Psoas muscle (tissue), 8 donors: ENCODE data around the gene EPB41L4A. TPM values are rescaled to one million over a fixed set of nuclear protein-coding genes. Genes with fewer than 3 reads are reported as not detected.

Experiments used
- ATAC-seq, 4 donors: fragments of 200-7000 bp; cut with Tn5 transposase; one replicate each; pipeline ENCODE4 v1.9.1; 2020; ENCODE audit warnings: moderate library complexity in 3 of 4, mild to moderate bottlenecking in 2 of 4
- DNase-seq, 2 donors: peaks; one replicate each; pipeline ENCODE4 v3.0.0-alpha.2; 2020
- H3K27ac ChIP-seq: fragments of 200-600 bp; one replicate; pipeline ENCODE4 v1.8.0; 2022
- H3K27me3 ChIP-seq, 3 donors: fragments of 200-600 bp in 1 of 3; one replicate each; pipeline versions ENCODE4 v1.6.1 to v1.8.0; 2013 to 2022; ENCODE audit warnings: low read length in 2 of 3, mild to moderate bottlenecking in 2 of 3, moderate library complexity in 1 of 3; ENCODE audit not compliant: insufficient read depth in 3 of 3
- H3K36me3 ChIP-seq, 2 donors: fragments of 200-600 bp in 1 of 2; one replicate each; pipeline versions ENCODE4 v1.6.1 to v1.8.0; 2013 to 2022; ENCODE audit warnings: low read depth in 1 of 2, mild to moderate bottlenecking in 1 of 2, moderate library complexity in 1 of 2; ENCODE audit not compliant: insufficient read depth in 1 of 2
- H3K4me1 ChIP-seq: fragments of 200-600 bp; one replicate; pipeline ENCODE4 v1.8.0; 2022
- H3K4me3 ChIP-seq: fragments of 200-600 bp; one replicate; pipeline ENCODE4 v1.8.0; 2022; ENCODE audit warnings: mild to moderate bottlenecking
- H3K9me3 ChIP-seq: fragments of 200-600 bp; one replicate; pipeline ENCODE4 v1.8.0; 2022
- CTCF ChIP-seq: fragments of 200-600 bp; IDR thresholded peaks from one replicate; pipeline ENCODE4 v1.8.0; 2022; ENCODE audit warnings: antibody characterized with exemption
- WGBS, 3 donors: extraction: QIAGEN DNeasy Blood & Tissue Kit; methylation state at CpG; one replicate each; pipeline versions ENCODE4 v1.1.6 to v1.1.7; 2013; 5-methylcytosine and 5-hydroxymethylcytosine counted together
- intact Hi-C, 2 donors: fragments of 100-400 bp; cut with DNase I; formaldehyde crosslinking; loops; one replicate each; pipeline versions ENCODE4 v1.11.0 to v1.14.2; 2022
- polyA plus RNA-seq, 3 donors: library from polyadenylated mRNA; stranded (reverse); fragments of 200-250 nt; gene quantifications; one replicate each; pipeline ENCODE4 v1.2.3, GENCODE V29; 2013
- total RNA-seq, 4 donors: library from RNA; stranded (reverse); fragmentation: NEBNext Ultra II Directional in 2 of 4; extraction: Animal tissue kit (Norgen Biotek cat#: 25700) in 2 of 4; gene quantifications; one replicate each; pipeline versions ENCODE4 v1.2.1 to v1.2.4, GENCODE V29; 2021 to 2023
- donor health status: healthy with polysubstance abuse.
- donor health status: DM: no; HTN: no; CAD: no; lungs with moderate emphysema.
- donor health status: Bipolar disorder and iron deficiency.
- donor health status: healthy.
- donor health status: DM: yes; HTN: yes; CAD: no.
- donor health status: DM: no; HTN: no; CAD: no.
- donor health status: DM: no; HTN: no; CAD: no.
- donor health status: DM: yes; HTN: yes; CAD: no.

Gene EPB41L4A
- total and polyA plus RNA-seq, 7 donors = 1.0 to 7.2 (median 1.9) TPM

- Histone ChIP-seq H3K27me3 (no peaks in the 10 kb centered on the region), H3K27ac (no peak overlapping the region), H3K4me3 (no peak overlapping the region), H3K4me1 (no peaks in the 10 kb centered on the region), H3K9me3 (no peaks in the 10 kb centered on the region), H3K36me3 (no peaks in the 10 kb centered on the region)
- TF ChIP-seq CTCF = no peak
- no peak for DNase-seq
- intact Hi-C loops = no loop called here
- WGBS, 3 donors = 86 to 93% (median 86%) methylated on average over 2 of the region's 2 CpGs
- no peak for ATAC-seq
Observed at GRCh38 chr5:112237456-112237855, 181.6 kb downstream of the EPB41L4A start.

GRCh38 chr5:112234000-112234399, 185.1 kb downstream of the EPB41L4A start:
- H3K36me3 ChIP-seq = no peaks in the 10 kb centered on the region
- H3K27me3 ChIP-seq = no peaks in the 10 kb centered on the region
- H3K4me3 ChIP-seq = no peak overlapping the region
- H3K4me1 ChIP-seq = peaks cover 2% of the 10 kb centered on the region
- H3K27ac ChIP-seq = no peak overlapping the region
- WGBS, 3 donors = 55 to 81% (median 57%) methylated on average over 1 of the region's 1 CpG
- DNase-seq = no peak
- TF ChIP-seq CTCF = no peak
- no peaks in the 10 kb centered on the region for H3K9me3 ChIP-seq
- no peak for ATAC-seq
- intact Hi-C loops = no loop called here

GRCh38 chr5:112232667-112233066, 186.4 kb downstream of the EPB41L4A start:
- no peaks in the 10 kb centered on the region for H3K9me3 ChIP-seq
- H3K4me1 ChIP-seq = peaks cover 6% of the 10 kb centered on the region
- intact Hi-C loops = no loop called here
- WGBS, 3 donors = 64 to 91% (median 77%) methylated on average over 1 of the region's 1 CpG
- H3K27me3 ChIP-seq = no peaks in the 10 kb centered on the region
- no peak for ATAC-seq
- H3K4me3 ChIP-seq = no peak overlapping the region
- DNase-seq = no peak
- H3K27ac ChIP-seq = no peak overlapping the region
- no peak for TF ChIP-seq CTCF
- no peaks in the 10 kb centered on the region for H3K36me3 ChIP-seq

- H3K4me3 ChIP-seq = no peak overlapping the region
- peaks cover 6% of the 10 kb centered on the region for H3K4me1 ChIP-seq
- H3K27me3 ChIP-seq = no peaks in the 10 kb centered on the region
- DNase-seq (no peak), ATAC-seq (no peak)
- H3K27ac ChIP-seq = no peak overlapping the region
- no peak for TF ChIP-seq CTCF
- 75 to 87% (median 79%) methylated on average over 4 of the region's 4 CpGs for WGBS, 3 donors
- H3K9me3 ChIP-seq = no peaks in the 10 kb centered on the region
- intact Hi-C loops = no loop called here
- H3K36me3 ChIP-seq = no peaks in the 10 kb centered on the region
Observed at GRCh38 chr5:112230606-112231005, 188.5 kb downstream of the EPB41L4A start.

GRCh38 chr5:112228667-112229066, 190.4 kb downstream of the EPB41L4A start:
- 0 to 3% (median 2%) methylated on average over 2 of the region's 2 CpGs for WGBS, 3 donors
- intact Hi-C loops = no loop called here
- H3K4me3 ChIP-seq = no peak overlapping the region
- H3K9me3 ChIP-seq = no peaks in the 10 kb centered on the region
- no peaks in the 10 kb centered on the region for H3K27me3 ChIP-seq
- DNase-seq (peak; percentile 41 to 62), ATAC-seq (peak; percentile 40 to 59 (median 58))
- no peak for TF ChIP-seq CTCF
- H3K4me1 ChIP-seq = peaks cover 6% of the 10 kb centered on the region
- no peaks in the 10 kb centered on the region for H3K36me3 ChIP-seq
- H3K27ac ChIP-seq = no peak overlapping the region
